ENCODE data around the gene CKB.

DNA sequence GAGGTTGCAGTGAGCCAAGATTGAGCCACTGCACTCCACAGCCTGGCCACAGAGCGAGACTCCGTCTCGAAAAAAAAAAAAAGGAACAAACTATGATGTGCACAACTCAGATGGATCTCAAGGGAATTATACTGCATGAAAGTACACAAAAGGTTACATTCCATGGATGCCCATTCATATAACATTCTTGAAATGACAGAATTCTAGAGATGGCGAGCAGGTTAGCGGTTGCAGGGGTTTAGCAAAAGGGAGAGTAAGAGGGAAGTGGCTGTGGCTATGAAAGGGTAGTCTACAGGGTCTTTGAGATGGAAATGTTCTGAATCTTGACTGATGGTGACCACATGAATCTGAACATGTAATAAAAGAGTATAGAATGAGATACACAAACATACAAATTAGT lies 49.7 kb downstream of the CKB start:
- TF ChIP-seq EZH2 (IDR thresholded peaks at IDR 0.05; ENCODE audit: insufficient read depth, poor library complexity, severe bottlenecking): no peak
- TF ChIP-seq EZH2phosphoT487 (IDR thresholded peaks at IDR 0.05; ENCODE audit: insufficient read depth, low read depth): no peak
